Activated T-helper 1 cell treated with anti-CD3 and anti-CD28 coated beads, Interleukin-2, amount 50 U/mL, for 16 hours (primary cell): ENCODE results near the gene NDUFA8.

Experiments used
- DNase-seq, 2 donors: peaks; one replicate each; pipeline ENCODE4 v3.0.0-alpha.2; 2020; ENCODE audit warnings: low read depth in 1 of 2, low spot score in 1 of 2

The NDUFA8 gene

GRCh38 chr9:122186301-122186700 is 26.7 kb upstream of the NDUFA8 start:
- no peak for DNase-seq

DNA sequence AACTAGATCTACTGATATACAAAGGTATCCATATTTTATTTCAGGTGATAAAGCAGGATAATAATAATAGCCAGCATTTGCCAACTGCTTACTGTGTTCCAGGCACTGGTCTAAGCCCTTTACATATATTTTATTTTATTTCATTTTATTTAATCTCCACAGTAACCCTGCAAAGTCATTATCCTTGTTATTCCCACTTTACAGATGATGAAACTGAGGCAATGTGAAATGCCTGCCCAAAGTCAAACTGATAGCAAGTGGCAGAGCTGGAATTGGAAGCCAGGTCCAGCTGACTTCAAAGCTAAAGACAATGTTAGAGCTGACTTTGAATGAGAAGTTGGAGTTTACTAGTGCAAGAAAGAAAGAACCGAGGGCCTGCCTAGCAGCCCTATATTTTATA is 25.0 kb upstream of the NDUFA8 start:
- no peak for DNase-seq

- no peak for DNase-seq
Observed at GRCh38 chr9:122183501-122183900, 23.9 kb upstream of the NDUFA8 start.

DNA sequence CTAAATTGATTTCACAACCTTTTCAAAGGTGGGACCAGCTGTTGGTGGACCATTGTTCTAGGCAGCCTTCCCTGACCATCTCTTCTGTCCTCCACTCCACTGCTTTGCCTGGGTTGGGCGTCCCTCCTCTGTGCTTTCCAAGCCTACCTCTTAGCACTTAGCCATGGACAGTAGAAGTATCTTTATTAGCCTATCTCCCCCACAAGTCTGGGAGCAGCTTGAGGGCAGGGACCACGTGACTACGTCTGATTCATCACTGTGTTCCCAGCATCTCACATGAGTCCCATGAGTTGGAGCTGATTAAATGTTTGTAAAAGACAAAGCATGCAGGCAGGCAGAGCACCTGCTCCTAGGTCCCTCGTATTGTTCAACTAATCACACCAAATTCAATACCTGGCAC is 21.1 kb upstream of the NDUFA8 start:
- no peak for DNase-seq

- DNase-seq, result no peak
Observed at GRCh38 chr9:122179690-122180074, 20.1 kb upstream of the NDUFA8 start.

DNA sequence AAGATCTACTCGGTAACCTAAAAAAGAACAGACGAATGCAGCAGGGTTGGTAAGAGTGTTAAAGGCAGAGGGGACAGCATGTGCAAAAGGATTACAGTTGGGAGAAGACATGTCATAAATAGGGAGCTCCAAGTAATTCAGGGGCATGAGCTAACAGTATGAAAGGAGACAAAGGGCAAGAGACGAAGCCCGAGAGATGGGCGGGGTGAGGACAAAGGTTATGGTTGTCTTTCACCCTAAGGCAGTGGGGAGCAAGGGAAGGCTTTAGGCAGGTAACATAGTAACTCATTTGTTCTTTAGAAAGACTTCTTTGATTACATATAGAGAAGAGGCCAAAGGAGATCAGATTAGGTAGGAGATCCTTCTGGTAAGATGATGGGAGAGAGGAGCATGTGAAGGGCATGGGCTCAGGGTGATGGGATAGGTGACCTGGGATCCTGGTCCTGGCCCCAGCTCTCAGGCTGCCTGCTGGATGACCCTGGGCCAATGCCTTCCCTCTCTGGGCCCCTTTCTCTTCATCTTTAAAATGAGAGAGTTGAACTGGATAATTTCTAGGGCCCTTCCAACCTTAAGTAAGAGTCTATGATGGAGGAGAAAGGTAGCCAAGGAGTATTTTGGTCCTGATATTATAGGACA is 19.6 kb upstream of the NDUFA8 start:
- no peak for DNase-seq

DNA sequence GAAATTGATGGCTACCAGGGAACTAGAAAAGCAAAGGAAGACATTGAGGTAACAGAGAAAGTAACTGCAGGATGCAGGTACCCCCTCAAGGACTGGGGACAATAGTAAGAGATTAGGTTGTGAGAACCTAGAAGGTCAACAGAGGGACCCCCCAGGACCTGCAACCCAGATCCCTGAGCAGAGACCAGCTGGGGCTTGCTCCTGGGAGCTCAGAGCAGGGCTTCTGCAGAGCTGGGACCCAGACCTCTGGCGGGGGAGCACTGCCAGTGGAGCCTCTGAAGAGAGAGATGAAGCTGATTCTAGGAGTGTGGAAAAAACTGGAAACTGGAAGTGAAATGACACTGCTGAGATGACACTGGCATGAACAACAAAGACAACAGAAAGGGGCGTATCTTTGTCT is 17.3 kb upstream of the NDUFA8 start:
- DNase-seq, result no peak

- DNase-seq, result no peak
Observed at GRCh38 chr9:122173670-122174069, 14.1 kb upstream of the NDUFA8 start.

- DNase-seq, result no peak
Observed at GRCh38 chr9:122172131-122172530, 12.6 kb upstream of the NDUFA8 start.

DNA sequence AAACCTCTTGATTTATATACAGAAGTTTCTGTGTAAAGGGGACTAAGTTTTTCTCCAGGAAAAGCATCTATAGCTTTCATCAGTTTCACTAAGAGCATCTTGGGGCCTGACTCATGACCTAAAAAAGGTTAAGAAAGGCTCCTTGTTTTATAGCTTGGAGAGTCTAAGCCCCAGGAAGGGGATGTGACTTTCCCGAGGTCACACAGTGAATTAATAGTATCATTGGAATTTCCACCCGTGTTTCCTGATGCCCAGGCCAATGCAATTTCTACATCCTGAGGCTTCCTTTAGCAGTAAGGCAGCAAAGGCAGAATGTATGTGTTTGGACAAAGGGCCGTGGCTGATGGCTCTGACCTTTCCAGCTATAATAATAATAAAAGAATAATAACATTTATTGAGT is 8.8 kb upstream of the NDUFA8 start:
- no peak for DNase-seq

DNA sequence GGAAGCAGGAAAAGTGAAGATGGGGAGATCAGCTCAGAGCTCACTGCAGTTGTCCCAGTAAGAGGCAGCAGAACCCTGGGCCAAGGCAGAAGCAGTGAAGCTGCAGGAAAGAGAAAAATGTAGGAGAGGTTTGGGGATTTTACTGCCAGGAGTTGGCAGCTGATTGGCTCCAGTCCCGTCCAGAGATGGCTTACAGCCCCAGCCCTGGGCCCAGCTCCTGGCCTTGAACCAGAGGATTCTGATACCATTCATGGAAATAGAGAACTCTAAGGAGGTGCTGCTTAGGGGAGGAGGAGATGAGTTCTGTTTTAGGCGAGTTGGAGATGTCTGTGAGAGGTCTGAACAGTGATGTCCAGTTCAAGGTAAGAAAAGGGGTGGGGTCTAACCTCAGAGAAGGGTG is 4.7 kb upstream of the NDUFA8 start:
- DNase-seq, result no peak

DNA sequence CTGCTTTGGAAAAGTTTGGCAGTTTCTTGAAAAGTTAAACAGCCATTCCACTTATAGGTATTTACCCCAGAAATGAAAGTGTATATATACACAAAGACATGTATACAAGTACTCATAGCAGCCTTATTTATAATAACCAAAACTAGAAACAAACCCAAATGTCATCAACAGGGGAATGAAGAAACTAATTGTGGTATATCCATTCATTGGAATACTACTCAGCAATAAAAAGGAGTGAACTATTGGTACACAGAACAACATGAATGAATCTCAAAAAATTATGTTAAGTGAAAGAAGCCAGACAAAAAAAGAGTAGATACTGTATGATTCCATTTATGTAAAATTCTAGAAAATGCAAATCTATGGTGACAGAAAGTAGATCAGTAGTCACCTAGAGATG is 2.8 kb upstream of the NDUFA8 start:
- no peak for DNase-seq

DNA sequence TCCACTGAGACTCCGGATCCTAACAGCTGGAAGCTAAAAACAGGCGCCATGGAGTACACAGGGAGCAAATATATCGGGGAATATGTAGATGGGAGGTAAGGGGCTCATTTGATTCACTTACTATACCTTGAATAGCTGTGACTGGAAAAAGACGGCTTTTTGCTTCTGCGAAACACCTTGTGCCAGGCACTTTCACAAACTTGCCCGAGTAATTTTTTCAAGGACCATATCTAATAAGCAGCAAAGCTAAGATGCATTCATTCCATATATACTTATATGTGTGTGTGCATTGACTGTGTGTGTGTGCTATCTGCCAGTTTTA is 307 bp upstream of the NDUFA8 start:
- no peak for DNase-seq

GRCh38 chr9:122158202-122158601 is 1.4 kb downstream of the NDUFA8 start:
- no peak for DNase-seq

GRCh38 chr9:122155796-122156195 is 3.8 kb downstream of the NDUFA8 start:
- DNase-seq, result no peak

GRCh38 chr9:122151267-122151828 is 8.2 kb downstream of the NDUFA8 start:
- no peak for DNase-seq

DNA sequence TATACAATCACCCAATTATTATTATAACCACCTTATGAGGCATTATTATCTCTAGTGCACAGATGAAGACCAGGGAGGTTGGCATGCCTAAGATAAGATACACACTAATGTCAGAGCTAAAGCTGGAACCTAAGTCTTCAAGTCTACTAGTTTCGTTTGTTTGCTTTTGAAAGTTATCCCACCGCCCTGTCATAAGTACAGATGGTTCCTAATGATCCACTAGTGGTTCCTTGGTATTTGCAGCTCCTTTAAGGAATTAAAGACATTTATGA is 14.1 kb downstream of the NDUFA8 start:
- DNase-seq, result no peak

DNA sequence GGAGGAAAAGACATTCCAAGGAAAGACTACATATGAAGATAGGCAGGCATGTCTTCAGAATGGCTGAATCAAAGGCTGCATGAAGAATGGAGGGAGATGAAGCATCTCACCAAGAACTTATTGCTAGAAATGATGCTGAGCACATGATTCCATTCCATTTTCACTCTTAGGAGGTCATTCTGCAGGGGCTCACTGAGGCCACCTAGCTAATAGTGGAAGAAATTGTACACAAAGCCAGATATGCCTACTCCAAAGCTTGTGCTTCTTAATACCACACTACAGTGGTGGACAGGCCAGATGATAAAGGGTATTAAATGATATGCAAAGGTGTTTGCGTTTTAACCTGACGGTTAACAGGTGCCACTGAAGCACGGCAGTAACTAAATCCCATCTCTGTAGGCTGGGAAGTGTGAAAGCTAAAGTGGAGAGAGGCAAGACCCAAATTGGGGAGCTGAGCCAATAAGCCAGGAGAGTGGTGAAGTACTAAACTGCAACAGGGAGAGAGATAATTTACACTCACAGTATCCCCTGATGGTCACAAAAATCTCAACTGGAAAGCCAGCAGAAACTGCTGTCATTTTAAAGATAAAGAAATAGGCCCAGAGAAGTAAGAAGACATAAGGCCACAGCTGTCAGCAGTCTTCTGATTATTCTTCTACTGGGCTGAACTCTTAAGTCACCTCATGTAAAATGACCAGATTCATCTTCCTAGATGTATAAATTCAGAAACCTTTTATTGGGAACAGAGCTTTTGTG is 14.6 kb downstream of the NDUFA8 start:
- no peak for DNase-seq

DNA sequence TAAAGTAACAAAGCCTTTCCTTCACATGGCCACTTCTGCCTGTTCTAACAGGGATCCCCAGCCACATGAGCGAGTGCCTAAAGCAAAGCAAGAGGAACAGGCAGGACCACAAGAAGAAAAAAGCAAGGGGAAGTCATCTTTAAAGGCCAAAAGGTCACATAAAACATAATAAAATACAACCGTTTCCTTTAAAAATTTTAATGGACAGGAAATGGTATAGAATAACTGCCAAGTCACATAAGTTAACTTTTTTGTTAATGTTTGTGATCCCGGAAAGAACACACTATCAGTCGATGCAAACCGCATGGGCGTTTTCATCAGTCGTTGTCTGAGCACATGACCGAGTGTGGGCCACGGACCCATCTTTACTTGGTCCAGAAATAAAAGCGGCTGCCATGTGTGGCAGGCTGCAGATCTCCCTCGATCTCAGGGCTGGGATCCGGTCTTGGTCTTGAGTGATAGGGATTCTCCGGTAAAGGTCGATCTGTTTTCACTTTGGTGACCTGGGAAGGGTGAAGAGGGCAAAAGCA is 15.6 kb downstream of the NDUFA8 start:
- no peak for DNase-seq

DNA sequence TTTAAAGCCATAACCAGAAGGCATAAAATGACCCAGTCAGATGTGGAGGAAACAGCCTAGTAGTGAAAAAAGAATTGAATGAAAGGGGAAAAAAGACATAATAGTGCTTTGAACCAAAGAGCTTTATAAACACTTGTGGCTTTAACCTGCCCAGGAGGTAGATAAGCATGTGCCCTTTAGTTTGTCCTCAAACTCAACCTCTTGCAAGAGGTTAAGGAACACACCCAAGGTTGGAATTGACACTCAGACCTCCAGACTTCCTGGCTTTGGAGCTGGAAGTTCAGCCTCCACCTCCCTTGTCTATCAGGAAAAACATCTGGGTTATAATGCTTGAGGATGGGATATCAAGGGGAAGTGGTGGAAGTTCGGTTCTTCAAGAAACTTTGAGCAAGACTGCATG is 16.3 kb downstream of the NDUFA8 start:
- DNase-seq, result no peak

- no peak for DNase-seq
Observed at GRCh38 chr9:122141671-122142070, 17.9 kb downstream of the NDUFA8 start.

GRCh38 chr9:122140368-122141193 is 19.0 kb downstream of the NDUFA8 start:
- no peak for DNase-seq
